Activated CD8-positive, alpha-beta memory T cell treated with anti-CD3 and anti-CD28 coated beads, Interleukin-2, amount 50 U/mL, for 24 hours (primary cell): ENCODE measurements around the gene GSTCD.
"Not testable (repeated sequence)": the region's sequence is repeated elsewhere in the genome, so short reads cannot be mapped to it uniquely, and the experiment has no call there.

ENCODE experiments used
- DNase-seq: peaks from one replicate; pipeline ENCODE4 v3.0.0-alpha.2; 2020; ENCODE audit errors: extremely low read depth

Gene GSTCD

DNA sequence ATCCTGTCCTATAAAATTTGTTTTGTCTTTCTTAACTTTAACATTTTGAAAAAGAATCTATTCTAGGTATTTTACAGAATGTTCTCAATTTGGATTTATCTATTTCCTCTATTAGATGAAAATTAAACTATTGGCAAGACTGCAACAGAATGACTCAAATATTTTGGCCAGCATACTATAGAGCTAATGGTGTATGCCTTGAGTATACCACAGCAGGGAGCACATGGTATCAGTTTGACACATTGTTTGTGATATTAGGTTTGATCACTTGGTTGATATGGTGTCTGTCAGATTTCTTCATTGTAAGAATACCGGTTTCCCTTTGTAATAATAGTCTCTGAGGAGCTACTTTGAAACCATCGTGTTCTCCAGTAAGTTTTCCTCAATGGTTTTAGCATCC lies 98.9 kb downstream of the GSTCD start:
- DNase-seq, result no peak

DNA sequence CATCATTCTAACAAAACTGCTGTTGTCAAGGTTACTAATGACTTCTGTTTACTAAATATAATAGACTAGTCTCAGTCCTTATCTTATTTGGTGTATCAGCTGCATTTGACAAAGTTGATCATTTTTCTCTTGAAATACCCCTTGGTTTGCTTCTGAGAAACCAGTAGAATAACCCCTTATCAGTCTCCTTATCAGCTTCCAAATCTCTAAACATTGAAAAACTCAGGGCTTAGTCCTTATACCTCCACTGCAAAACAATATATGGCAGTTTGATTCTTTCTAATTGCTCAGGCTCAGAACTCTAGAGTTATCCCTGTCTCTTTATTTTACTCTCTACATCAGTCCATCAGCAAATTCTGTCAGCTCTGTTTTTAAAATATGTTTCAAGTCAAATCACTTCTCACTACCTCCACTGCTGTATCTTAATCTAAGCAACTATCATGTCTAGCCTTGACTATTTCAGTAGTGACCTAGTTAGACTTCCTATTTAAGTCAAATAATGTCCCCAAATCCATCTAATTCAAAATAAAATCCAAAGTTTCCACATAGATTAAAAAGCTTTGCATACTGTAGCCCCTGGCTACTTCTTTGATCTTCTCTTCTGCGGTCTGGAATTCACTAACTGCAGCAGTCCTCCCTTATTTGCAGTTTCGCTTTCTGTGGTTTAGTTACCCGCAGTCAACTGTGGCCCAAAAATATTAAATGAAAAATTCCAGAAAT lies 99.6 kb downstream of the GSTCD start:
- no peak for DNase-seq

DNA sequence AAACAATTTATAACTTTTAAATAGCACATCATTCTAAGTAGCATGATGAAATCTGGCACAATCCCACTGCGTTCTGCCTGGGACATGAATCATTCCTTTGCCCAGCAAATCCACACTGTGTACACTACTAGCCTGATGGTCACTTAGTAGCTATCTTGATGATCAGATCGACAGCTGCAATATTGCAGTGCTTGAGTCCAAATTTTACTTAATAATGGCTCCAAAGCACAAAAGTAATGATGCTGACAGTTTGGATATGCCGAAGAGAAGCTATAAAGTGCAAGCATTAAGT lies 100.1 kb downstream of the GSTCD start:
- no peak for DNase-seq

DNA sequence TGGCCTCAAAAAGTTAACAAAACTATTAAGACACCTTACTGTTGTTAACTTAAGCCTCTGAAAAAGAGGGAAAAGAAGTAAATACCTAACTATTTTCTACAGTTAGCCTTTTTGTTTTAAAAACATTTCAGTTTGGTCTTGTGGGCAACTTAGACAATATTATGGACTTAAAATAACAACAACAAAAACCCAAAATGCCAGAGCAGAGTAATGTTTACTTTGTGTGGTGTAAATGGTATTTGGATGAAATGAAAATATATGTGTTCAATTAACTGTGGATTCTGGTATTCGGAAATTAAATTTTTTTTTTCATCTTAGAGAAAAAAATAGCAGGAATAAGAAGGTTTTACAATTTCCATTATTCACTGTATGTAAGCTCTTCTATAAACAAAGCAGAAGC lies 107.1 kb downstream of the GSTCD start:
- no peak for DNase-seq

DNA sequence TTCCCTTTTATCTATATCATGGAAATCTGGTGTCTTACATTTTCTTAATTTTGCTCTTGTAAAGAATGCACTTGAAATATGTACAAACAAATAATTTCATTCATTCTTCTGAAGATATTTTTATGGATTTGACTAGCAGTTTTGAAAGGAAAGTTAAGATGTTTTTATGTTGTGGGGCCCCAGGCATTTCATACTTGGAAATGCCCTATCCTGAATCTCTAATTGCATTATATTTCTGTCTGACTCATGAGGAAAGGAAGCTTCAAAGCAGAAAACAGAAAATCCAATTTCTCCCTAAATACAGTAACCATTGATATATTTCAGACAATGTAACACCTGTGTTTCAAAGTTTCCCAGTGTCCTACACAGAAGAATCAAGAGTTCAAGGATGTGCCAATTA lies 113.5 kb downstream of the GSTCD start:
- no peak for DNase-seq

DNA sequence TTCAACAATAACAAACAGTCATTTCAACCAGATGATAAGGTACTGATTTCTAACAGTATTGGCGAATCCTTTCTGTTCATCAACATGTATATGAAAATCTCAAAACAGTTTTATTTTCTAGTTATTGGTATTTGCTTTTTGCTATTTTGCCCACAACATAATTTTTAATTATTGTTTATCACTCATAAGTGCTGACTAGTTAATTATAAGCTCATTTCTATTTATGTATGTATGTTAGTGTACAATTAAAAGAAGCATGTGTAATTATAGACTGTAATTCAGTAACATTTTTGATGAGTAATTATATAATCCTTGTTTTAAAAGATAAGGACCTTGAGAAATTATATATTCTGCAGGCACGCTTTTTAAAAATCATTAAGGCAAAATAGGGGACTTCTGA lies 119.5 kb downstream of the GSTCD start:
- no peak for DNase-seq

DNA sequence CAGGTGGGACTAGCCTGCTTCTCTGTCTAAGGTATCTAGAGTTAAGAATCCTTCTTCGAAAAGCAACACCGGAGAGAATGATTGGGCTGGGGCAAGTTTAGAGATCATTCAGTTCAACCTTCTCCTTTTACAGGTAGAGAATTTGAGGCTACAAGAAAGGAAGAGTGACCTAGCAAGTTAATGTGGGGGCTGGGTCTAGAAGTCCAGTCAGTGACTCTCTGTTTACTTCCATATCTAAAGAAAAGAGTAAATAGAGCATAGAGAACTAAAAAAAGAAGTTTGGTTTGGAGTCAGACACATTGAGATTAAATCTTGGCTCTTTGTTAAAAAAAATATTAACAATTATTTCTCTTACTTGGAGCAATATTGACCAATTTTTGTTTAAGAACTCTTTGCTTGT lies 122.6 kb downstream of the GSTCD start:
- DNase-seq, result no peak

DNA sequence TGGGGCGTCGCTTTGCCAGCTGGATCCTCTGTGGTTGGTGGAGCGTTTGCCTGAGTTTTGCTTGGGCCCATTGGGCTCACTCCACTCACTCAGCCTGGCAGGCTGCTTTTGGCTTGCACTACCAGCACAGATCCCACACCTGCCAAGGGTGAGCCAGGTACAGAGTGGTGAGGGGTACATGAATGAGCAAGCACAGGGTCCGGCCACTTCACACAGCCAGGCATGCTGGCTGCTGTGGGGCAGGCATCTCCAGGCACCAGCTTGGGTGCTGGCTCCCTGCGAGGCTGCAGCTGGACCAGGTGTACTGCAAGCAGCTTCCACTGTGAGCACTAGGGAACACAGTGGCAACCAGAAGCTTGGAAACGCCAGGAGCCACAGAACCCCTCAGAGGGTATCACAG lies 126.6 kb downstream of the GSTCD start:
- no peak for DNase-seq

DNA sequence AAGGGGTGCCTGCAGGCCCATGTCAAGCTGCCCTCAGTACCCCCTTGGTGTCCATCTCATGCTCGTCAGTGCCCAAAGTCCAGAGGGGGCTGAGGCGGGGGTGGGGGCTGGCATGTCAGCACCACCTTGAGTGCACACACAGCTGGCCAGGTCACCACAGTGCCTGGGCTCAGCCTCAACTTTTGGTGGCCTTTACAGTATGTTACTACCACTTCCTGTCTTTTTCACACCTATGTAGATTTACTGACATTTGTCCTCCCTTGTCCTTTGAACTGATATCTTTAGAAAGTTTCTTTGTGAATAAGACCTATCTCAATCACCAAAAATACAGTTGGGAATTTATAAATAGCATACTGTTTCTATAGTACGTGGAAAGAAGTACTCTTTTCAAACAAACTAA lies 128.0 kb downstream of the GSTCD start:
- DNase-seq, result no peak

DNA sequence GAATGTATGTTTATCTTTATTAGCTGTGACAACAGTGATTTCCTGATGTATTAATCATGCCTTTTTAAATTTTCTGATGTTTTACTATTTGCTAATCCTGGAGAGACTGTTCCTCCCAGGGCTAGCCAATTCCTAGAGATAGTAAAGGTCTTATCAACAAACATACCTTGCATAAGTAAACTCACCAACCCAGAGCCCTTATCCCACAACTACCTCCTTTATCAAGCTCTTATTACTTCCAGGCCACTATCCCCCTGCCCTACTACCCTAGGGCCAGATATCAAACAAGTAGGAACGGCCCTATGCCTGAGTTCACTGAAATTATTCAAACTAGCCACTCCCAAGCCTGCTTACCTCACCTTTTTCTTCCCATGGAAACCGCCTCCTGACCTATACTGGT lies 128.5 kb downstream of the GSTCD start:
- no peak for DNase-seq

DNA sequence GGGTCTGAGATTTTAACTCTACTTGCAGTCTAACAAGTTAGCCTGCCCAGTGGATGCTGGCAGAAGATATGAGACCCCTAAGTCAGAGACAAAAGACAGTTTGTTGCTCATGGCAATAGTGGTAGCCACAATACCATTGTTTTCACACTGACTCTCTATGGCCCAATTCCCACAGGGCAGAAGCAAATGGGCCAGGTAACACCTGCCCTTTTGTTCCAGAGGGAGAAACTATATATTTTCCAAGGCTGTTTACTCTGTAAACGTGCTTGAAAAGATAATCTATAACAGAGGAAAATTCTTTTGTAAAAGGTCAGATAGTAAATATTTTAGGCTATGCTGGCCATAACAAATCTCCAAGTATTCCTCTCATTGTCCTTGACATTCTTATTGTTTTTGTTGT lies 129.5 kb downstream of the GSTCD start:
- no peak for DNase-seq

DNA sequence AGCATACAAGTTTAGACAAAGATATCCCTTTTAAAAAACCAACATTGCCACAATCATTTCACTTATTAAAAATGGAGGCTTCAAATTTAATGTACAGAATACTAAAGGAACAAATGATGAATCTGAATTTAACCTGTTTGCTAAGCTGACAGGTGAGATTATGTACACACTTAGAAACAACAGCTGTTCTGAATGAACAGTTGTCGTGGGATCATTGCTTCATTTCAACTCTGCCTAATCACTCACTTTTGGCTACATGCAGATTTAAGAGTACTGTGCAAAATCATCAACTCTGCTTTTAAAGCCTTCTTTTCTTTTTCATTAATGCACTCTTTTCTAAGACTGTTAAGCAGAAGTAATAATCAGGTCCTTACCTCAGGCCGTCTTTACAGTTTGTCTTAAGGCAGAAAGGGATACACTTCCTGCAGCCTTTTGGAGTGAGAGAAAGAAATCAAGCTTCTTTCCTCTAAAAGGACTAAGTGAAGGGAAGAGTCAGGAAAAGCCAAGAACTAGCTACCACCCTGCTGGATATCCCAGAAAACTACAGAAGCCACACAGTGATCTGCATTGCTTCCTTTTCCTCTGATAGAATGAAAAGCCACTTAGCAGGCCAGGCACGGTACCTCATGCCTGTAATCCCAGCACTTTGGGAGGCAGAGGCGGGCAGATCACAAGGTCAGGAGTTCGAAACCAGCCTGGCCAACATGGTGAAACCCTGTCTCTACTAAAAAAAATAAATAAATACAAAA lies 132.0 kb downstream of the GSTCD start:
- DNase-seq, result no peak

DNA sequence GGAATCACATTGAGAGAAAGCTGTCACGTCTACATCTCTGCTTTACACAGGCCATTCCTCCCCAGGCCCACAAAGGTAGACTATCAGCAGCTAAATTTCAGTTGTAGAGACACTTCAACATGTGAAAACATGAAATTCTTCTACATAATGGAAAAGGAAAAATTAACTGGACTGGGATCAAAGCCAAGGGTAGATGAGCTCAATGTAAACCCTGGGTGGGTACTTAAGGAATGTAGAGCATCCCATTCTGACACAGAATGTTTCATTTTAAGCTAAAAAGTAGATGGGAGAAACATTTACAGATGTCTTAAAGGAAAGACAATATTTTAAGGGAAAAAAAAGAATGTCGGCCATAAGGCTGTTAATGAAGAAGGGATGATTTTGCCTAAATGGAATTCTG lies 135.4 kb downstream of the GSTCD start:
- DNase-seq, result no peak

DNA sequence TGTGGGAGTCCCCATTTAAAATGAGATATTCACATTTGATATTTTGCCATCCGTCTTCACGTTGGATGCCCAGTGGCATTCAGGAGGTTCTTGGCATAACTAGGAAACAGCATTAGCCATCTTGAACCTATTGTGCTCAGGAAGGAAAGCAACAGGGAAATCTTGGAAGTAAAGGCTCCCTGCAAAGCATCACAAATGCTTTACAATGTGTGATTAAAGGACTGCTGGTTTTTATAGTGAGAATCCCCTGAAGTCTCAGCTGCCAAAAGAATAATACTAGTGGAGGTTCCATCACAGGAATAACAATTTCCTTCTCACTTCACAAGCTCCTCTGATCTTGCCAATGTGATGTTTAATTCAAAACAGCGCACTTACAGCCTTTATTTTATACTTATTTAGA lies 137.0 kb downstream of the GSTCD start:
- DNase-seq, result no peak

DNA sequence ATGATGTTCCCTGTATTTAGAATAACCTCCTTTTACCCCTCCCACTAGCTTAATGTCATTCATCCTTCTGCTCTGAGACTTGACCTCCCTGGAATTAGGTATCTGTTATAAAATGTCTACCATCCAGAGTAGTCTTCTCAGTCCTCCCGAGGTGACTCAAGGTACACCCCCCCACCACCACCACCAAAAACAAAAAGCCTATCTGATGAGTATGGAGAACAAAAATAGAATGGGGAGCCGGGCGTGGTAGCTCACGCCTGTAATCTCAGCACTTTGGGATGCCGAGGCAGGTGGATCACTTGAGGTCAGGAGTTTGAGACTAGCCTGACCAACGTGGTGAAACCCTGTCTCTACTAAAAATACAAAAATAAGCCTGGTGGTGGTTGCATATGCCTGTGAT lies 139.8 kb downstream of the GSTCD start:
- not testable (repeated sequence) for DNase-seq

DNA sequence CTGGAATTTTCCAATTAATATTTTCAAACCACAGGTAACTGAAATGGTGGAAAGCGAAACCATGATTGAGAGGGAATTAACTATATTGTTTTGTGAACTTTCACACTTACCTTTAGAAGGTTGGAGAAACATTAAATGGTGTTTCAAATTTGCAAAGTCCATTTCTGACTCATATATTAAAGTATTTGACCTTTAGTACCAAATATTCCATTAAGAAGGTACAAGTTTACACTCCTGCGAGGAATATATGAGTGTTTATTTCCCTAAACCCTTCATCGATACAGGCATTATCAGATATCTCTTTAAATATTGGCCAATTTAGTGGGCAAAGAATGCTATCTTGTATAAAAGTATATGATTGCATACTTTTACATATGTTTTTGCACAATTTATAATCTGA lies 142.6 kb downstream of the GSTCD start:
- no peak for DNase-seq

DNA sequence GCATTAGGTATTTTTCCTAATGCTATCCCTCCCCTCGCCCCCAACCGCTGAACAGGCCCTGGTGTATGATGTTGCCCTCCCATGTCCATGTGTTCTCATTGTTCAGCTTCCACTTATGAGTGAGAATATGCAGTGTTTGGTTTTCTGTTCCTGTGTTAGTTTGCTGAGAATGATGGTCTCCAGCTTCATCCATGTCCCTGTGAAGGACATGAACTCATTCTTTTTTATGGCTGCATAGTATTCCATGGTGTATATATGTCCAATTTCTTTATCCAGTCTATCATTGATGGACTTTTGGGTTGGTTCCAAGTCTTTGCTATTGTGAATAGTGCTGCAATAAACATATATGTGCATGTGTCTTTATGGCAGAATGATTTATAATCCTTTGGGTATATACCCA lies 143.6 kb downstream of the GSTCD start:
- not testable (repeated sequence) for DNase-seq

DNA sequence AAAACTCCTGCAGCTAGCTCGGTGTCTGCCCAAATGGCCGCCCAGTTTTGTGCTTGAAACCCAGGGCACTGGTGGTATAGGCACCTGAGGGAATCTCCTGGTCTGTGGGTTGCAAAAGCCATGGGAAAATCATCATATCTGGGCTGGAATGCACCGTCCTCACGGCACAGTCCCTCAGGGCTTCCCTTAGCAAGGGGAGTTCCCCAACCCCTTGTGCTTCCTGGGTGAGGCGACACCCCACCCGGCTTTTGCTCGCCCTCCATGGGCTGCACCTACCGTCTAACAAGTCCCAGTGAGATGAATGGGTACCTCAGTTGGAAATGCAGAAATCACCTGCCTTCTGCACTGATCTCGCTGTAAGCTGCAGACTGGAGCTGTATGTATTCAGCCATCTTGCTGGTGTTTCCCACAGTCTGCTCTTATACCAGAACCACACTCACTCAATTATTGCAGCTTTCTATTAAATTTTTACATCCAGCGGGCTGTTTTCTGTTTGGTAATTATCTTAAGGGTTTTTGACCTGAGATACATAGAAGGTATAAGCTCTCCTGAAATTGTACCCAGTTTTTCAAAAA lies 150.0 kb downstream of the GSTCD start:
- no peak for DNase-seq

DNA sequence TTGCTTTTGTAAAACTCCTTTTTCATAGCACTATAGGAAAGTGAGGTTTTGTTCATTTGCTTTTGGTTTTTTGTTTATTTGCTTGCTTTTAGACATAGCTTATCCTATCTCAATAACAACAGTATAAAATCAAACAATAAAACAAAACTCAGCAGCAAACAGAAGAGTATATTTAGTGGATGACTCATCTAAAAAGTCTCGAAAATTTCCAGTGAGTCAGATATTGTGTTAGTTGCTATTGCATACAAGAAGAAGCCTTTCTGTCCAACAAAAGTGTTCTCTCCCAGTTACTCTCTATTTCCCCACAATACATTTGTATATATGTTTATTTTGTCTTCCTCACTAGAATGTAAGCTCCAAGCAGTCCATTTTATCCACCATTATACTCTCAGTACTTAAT lies 150.6 kb downstream of the GSTCD start:
- no peak for DNase-seq

DNA sequence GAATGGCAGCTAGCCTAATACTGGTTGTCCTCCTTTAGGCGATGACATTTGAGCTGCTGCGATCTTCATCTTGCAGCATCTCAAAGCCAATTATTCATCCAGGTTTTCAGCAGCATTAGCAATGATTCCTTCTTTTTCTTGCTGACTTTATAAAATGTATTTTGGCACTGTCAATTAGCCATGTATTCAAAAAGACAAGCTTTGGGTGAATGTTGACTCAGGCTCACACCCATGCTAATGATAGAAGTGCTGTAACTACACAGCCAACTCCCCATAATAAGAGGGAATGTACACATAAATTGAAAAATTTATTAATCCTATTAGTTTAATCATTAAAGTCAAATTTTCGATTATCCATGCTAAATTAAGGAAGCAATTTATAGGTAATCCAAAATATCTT lies 162.4 kb downstream of the GSTCD start:
- no peak for DNase-seq

DNA sequence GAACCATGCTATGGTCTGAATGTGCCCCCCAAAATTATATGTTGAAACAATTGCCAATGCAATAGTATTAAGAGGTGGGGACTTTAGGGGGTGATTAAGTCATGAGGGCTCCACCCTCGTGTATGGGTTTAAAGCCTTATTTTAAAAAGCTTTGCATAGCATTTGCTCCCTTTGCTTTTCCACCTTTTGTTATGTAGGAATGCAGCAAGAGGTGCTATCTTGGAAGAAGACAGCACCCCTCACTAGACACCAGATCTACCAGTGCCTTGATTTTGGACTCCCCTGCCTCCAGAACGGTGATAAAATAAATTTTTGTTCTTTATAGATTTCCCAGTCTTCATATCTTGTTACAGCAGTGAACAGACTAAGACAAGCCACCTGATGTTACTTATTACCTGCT lies 163.4 kb downstream of the GSTCD start:
- DNase-seq, result no peak

DNA sequence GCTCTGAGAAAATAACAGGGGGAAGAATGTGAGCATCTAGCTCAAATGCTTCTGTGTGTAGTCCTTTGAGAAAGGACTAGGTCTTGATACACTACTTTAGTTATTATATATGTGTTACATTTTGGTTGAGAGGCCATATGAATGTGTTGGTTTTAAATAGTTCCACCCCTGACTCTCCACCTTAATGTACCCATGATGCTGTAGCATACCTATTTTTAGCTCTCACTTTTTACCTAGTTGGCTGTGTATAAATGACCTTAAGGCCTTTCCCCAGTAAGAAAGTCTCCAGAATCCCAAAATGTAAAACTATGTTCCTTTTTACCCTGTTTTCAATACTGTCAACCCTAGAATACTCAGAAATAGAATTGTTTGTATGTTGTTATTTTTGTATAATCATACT lies 166.6 kb downstream of the GSTCD start:
- DNase-seq, result no peak

DNA sequence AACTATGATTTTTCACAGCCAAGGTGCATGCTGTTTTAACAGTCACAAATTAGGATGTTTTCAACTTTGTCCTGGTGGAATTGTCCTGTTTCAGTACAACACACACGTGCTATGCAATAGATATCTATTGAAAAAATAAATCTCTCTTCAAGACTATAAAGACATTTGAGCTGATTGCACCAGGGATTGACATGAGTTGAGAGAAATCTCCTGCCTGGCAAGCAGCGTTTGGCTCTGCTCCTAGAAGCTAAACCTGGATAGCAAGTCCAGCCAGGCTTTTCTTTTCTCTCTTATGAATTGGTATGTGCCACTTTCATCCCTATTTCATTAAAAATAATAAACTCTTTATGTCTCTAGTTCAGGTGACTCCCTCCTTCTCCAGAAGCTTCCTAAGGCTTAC lies 170.1 kb downstream of the GSTCD start:
- no peak for DNase-seq

DNA sequence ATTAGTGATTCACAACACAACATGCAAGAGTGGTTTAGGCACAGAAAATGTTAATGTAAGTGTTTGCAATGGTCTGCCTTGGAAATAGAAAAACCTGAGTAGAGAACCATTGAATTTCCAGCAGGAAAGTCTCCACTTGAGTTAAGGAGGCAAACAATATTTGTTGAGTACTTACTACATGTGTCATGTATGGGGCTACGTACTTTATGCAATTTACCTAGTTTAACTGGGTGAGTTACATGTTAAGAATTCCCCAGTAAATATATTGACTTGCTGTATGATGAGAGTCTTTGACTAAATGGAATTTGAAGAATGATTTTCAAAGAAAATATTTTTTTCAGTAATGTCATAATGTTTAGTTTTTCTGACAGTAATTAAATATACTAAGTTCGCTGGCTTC lies 178.9 kb downstream of the GSTCD start:
- DNase-seq, result no peak
